Naive thymus-derived CD8-positive, alpha-beta T cell (primary cell): ENCODE measurements around the gene NELFCD. TPM values are rescaled to one million over a fixed set of nuclear protein-coding genes. Genes with fewer than 3 reads are reported as not detected.
A peak's percentile ranks its signal among the peaks of the same experiment; 100 is the strongest.

Experiments
- ATAC-seq, 2 donors: fragments of 150-1000 bp; cut with Tn5 transposase in 1 of 2; sonication (Bioruptor Pico), chemical (Tn5 transposase) in 1 of 2; 1 replicate in 1 of 2; 2 replicates in 1 of 2; pipeline ENCODE4 v1.10.0; 2021; ENCODE audit warnings: mild to moderate bottlenecking in 2 of 2, moderate library complexity in 2 of 2
- POLR2A ChIA-PET: fragments of 350-600 bp; sonication (Branson Sonifier 250); formaldehyde crosslinking; loops from one replicate; lab custom pipeline; 2021; ENCODE audit warnings: antibody characterized with exemption; lab: Charles Lee
- DNase-seq, 10 donors: peaks; one replicate each; pipeline versions ENCODE4 v3.0.0 to v3.0.0-alpha.2; 2020 to 2022
- H3K27ac Mint-ChIP-seq, 10 donors: one replicate each; pipeline ENCODE4 v1.8.0; 2020 to 2022; ENCODE audit warnings: mild to moderate bottlenecking in 10 of 10, mixed read lengths in 10 of 10, moderate library complexity in 4 of 10, inconsistent platforms in 1 of 10
- H3K27me3 Mint-ChIP-seq, 5 donors: one replicate each; pipeline ENCODE4 v1.8.0; 2021 to 2022; ENCODE audit warnings: mixed read lengths in 5 of 5
- H3K36me3 Mint-ChIP-seq, 3 donors: one replicate each; pipeline ENCODE4 v1.8.0; 2020 to 2022; ENCODE audit warnings: mixed read lengths in 3 of 3, mild to moderate bottlenecking in 2 of 3, inconsistent platforms in 1 of 3
- H3K4me1 Mint-ChIP-seq, 4 donors: one replicate each; pipeline ENCODE4 v1.8.0; 2021 to 2022; ENCODE audit warnings: mixed read lengths in 4 of 4
- H3K4me3 Mint-ChIP-seq, 10 donors: one replicate each; pipeline ENCODE4 v1.8.0; 2020 to 2022; ENCODE audit warnings: mild to moderate bottlenecking in 10 of 10, mixed read lengths in 10 of 10, moderate library complexity in 6 of 10, inconsistent platforms in 1 of 10
- H3K9me3 Mint-ChIP-seq, 9 donors: one replicate each; pipeline ENCODE4 v1.8.0; 2020 to 2022; ENCODE audit warnings: mixed read lengths in 9 of 9, mild to moderate bottlenecking in 3 of 9, inconsistent platforms in 1 of 9, moderate library complexity in 1 of 9
- polyA plus RNA-seq, 3 donors: library from polyadenylated mRNA; unstranded; fragments of 300-500 nt; fragmentation: Illumina TruSeq; gene quantifications; one replicate each; pipeline ENCODE4 v1.2.3, GENCODE V29; 2021
- total RNA-seq, 8 experiments: library from RNA in 2 of 8; stranded (reverse) in 2 of 8; gene quantifications; one replicate each; pipeline ENCODE4 v1.2.3 and lab custom pipeline; 2021 to 2026

Gene NELFCD
- total and polyA plus RNA-seq, 5 experiments from 2014 or later, result 63.6 to 101 (median 76.5) TPM

DNA sequence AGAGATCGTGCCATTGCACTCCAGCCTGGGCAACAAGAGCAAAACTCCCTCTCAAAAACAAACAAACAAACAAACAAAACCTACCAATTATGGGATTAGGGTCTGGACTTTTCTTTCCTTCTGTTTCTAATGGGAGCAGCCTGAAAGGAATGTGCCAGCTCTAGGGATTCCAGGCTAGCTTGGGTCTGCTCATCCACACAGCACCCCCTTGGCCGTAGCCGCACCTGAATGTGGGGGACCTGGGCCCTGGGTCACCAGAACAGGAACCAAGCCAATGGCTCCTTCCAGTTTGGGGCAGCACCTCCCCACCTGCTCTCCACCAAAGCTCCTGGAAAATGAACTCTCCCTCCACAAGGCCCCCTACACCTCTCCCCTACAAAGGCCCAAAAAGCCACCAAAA is 19.3 kb downstream of the NELFCD start:
- peak overlapping the region in 1 of 10 donors; percentile 52 for H3K27ac Mint-ChIP-seq
- POLR2A ChIA-PET, result no interaction called here

DNA sequence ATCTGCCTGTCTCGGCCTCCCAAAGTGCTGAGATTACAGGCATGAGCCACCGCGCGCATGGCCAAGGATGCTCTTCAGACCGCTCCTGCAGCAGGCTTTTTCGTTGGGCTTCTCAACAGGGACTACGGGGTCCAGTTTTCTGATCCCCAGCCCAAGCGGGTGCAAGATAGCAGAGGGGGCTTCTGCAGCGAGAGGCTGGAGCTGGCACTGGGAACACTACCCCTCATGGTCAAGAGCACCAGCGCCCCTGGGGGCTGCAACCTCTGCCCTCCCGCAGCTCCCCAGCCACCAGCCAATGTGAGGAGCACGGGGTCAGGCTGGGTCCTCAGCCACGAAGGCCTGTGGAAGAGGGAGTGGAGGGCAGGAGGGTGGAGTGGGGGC is 20.0 kb downstream of the NELFCD start:
- ATAC-seq, result no peak
- POLR2A ChIA-PET, result no interaction called here

More for the DNA sequence above, 19.3 kb downstream of the NELFCD start:
- DNase-seq, result no peak
- Mint-ChIP-seq H3K9me3 (no peaks in the 10 kb centered on the region), H3K36me3 (peaks cover 0 to 27% (median 12%) of the 10 kb centered on the region in 3 donors), H3K4me3 (no peak overlapping the region), H3K27me3 (no peaks in the 10 kb centered on the region), H3K4me1 (peaks cover 28 to 33% (median 29%) of the 10 kb centered on the region in 4 donors)
- no peak for ATAC-seq

DNA sequence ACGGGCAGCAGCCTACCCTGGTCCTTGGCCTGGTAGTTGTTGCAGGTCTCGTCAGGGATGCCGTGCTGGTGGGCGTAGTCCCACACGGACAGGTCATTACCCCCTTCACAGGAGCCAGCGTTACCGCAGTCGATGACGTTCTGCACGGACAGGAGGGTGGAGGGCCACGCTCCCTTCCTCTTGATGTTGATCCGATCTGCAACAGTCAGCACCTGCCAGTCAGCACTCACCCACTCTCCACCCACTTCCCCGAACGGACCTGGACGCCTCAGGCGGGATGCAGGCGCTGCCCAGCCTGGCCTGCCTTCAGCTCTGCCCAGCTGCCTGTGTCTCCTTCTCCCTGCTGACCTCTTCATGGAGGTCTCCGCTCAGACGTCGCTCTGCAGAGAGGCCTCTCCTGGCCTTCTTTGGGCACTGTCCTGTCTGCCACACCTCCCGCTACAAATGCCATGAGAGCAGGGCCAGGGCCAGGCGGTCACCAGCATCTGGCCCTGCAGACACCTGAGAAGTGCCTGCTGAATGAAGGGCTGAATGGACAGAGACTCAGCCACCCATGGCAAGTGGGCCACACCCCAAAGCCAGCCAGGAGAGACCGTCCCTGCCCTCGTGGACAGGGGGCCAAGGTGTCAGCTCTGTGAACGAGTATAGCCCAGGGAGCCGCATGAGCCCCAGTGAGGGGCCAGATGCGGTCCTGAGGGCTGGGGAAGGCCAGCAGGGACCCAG is 20.6 kb downstream of the NELFCD start:
- ATAC-seq, result no peak
- POLR2A ChIA-PET, result no interaction called here
- Mint-ChIP-seq H3K36me3 (peaks cover 0 to 14% (median 6%) of the 10 kb centered on the region in 3 donors), H3K27ac (peak overlapping the region in 3 of 10 donors; percentile 32 to 46 (median 36)), H3K4me3 (no peak overlapping the region), H3K4me1 (peaks cover 33 to 39% (median 37%) of the 10 kb centered on the region in 4 donors), H3K27me3 (no peaks in the 10 kb centered on the region), H3K9me3 (no peaks in the 10 kb centered on the region)
- DNase-seq, result no peak

More for the DNA sequence above, 20.0 kb downstream of the NELFCD start:
- H3K4me1 Mint-ChIP-seq, result peaks cover 31 to 37% (median 35%) of the 10 kb centered on the region in 4 donors
- no peaks in the 10 kb centered on the region for H3K27me3 Mint-ChIP-seq
- H3K9me3 Mint-ChIP-seq, result no peaks in the 10 kb centered on the region
- no peak overlapping the region for H3K4me3 Mint-ChIP-seq
- no peak for DNase-seq
- H3K27ac Mint-ChIP-seq, result no peak overlapping the region
- H3K36me3 Mint-ChIP-seq, result peaks cover 0 to 20% (median 8%) of the 10 kb centered on the region in 3 donors

DNA sequence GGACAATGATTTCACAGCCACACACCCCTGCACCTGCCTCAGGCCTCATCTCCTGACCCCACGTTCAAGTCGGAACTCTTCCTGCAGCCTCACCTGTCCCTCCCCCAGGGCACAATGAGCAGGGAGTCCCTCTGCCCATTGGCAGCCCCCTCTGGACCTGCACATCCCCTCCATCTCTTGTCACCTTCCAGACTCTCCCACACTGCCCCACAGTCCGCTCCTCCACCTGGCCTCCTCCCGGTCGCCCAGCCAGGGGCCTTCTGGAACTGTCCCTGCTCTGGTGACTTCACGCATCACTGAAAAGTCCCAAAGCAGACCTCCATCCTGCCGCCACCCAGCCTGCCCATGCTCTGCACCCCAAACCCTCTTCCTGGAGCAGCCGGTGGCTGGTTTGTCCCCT is 21.3 kb downstream of the NELFCD start:
- no peaks in the 10 kb centered on the region for H3K27me3 Mint-ChIP-seq
- ATAC-seq (no peak), DNase-seq (no peak)
- POLR2A ChIA-PET, result interaction anchor here (0.6 kb wide), 1 partner anchor 1521 kb away, joined by 3 read pairs; no protein-coding TSS in a partner anchor
- peak overlapping the region in 7 of 10 donors; percentile 43 to 80 (median 56) for H3K27ac Mint-ChIP-seq
- H3K9me3 Mint-ChIP-seq, result no peaks in the 10 kb centered on the region
- H3K4me3 Mint-ChIP-seq, result no peak overlapping the region
- peaks cover 0 to 7% (median 1%) of the 10 kb centered on the region in 3 donors for H3K36me3 Mint-ChIP-seq
- peaks cover 33 to 40% (median 37%) of the 10 kb centered on the region in 4 donors for H3K4me1 Mint-ChIP-seq

DNA sequence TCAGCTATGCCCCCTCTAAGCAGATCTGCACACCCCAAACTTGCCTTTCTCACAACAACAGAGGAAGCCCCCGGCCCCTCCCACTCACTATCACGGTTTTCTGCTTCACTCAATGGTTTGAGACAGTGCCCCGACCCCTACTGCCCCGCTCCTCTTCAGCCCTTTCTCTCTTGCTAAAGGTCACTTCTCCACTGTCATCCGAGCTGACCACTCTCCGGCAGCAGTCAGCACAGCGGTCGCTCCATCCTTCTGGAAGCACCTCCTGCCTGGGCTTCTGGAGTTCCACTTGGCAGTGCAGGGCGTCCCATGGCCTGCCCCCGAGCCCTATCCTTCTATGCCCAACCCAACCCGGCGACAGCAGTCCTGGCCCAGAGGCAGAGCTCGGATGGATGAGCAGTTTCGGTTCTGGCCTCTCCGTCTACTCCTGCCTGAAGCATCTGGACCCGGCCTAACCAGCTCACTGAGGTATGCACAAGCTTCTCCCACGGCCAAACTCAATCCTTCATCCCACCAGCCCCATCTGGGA is 21.9 kb downstream of the NELFCD start:
- DNase-seq (no peak), ATAC-seq (no peak)
- POLR2A ChIA-PET, result interaction anchor here (0.5 to 0.6 kb wide), 2 partner anchors 8 to 1521 kb away, joined by 3 read pairs; no protein-coding TSS in a partner anchor
- Mint-ChIP-seq H3K4me3 (peak overlapping the region in 3 of 10 donors; percentile 19 to 81 (median 41)), H3K4me1 (peaks cover 35 to 45% (median 37%) of the 10 kb centered on the region in 4 donors), H3K9me3 (no peaks in the 10 kb centered on the region), H3K27ac (peak overlapping the region in 7 of 10 donors; percentile 9 to 91 (median 60)), H3K27me3 (no peaks in the 10 kb centered on the region), H3K36me3 (peaks cover 0 to 2% (median 0%) of the 10 kb centered on the region in 3 donors)

DNA sequence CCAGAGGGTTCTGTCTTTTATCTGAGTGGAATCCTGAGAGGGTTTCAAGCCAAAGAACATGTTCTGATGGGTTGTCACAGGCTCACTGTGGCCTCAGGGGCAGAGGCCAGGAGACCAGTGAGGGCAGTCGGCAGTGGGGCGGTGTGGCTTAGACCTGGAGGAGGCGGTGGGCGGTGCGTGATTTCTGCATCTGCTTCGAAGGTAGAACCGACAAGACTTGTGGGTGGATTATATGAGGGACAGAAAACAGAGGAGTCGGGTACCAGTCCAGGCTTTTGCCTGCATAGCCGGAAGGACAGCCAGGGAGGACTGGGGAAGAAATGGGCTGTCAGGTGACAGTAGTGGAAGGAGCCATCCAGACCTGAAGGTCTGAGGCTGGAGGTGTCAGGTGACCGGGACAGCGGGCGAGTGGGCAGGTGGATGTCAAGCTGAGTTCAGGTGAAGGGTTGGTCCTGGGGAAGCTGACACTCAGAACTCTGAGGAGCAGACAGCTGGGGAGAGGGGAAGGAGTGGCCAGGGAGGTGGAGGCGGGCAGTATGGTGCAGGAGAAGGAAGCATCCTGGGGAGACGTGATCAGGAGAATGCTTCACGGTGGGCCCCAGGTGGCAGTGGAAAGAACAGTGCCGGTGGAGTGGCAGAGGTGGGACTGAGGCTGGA is 22.9 kb downstream of the NELFCD start:
- H3K36me3 Mint-ChIP-seq, result peaks cover 0 to 2% (median 0%) of the 10 kb centered on the region in 3 donors
- POLR2A ChIA-PET, result interaction anchor here (0.6 to 2.7 kb wide), 2 partner anchors 28 to 130 kb away, joined by 3 to 20 read pairs; partner anchors contain the start of gene ATP5F1E
- no peaks in the 10 kb centered on the region for H3K9me3 Mint-ChIP-seq
- H3K27me3 Mint-ChIP-seq, result no peaks in the 10 kb centered on the region
- H3K4me3 Mint-ChIP-seq, result peak overlapping the region in 9 of 10 donors; percentile 20 to 93 (median 81)
- DNase-seq, result no peak
- H3K4me1 Mint-ChIP-seq, result peaks cover 35 to 45% (median 39%) of the 10 kb centered on the region in 4 donors
- ATAC-seq, result no peak
- H3K27ac Mint-ChIP-seq, result peak overlapping the region in 9 of 10 donors; percentile 55 to 93 (median 71)

DNA sequence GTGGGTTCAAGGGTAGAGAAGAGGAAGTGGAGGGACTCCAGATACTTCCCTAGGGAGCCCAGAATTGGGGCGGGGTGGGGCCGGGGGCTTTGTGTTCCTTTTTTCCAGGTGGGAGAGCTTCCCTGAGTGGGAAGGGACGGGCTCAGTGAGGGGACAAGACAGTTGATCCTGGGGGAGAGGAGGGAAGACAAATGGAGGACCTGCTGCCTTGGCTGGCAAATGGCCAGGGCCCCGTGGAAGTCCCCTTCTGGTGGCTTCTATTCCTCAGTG is 23.4 kb downstream of the NELFCD start:
- H3K27me3 Mint-ChIP-seq, result no peaks in the 10 kb centered on the region
- POLR2A ChIA-PET, result interaction anchor here (0.5 to 2.7 kb wide), 3 partner anchors 23 to 502 kb away, joined by 3 to 20 read pairs (median 6); partner anchors contain the start of gene ATP5F1E
- DNase-seq, result peak in 9 of 10 donors; percentile 38 to 80 (median 60)
- H3K36me3 Mint-ChIP-seq, result peaks cover 0 to 2% (median 0%) of the 10 kb centered on the region in 3 donors
- H3K4me1 Mint-ChIP-seq, result peaks cover 35 to 45% (median 39%) of the 10 kb centered on the region in 4 donors
- H3K9me3 Mint-ChIP-seq, result no peaks in the 10 kb centered on the region
- peak overlapping the region; percentile 67 to 93 (median 84) for H3K4me3 Mint-ChIP-seq
- H3K27ac Mint-ChIP-seq, result peak overlapping the region; percentile 61 to 93 (median 88)
- ATAC-seq, result no peak

DNA sequence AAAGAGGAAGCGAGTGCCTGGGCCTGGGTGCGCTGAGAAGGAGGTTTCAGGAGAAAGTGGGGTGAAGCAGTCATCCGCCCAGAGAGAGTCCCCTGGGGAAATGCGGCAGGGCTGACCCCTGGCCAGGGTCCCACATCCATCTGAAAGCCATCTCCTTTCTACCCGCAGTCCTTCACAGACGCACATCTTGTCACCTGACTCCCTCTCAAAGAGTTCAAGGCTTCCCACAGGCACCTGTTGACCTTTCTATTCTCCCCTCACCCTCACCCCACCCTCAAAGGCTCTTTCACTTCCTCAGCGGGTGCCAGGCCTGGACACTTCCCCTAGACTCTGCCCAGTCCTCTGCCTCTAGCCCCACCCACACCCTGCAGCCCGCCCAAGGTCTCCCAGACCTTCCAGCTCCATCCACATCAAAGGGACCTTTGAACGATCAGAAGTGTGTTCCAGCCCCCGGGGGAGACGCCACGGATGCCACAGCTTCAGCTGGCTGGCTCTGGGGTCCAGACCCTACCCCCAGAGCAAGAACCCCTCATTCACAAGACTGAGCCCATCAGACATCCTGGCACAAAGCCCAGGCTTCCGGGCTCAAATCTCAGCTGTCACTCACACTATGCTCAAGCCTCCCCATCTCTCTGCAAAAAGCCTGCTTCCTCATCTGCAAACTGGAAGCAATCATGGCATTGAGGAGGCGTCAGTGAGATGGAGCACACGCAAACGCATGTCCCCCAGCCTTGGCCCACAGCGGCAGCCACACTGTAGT is 23.9 kb downstream of the NELFCD start:
- ATAC-seq (peak; percentile 63 to 66), DNase-seq (peak in 9 of 10 donors; percentile 33 to 76 (median 58))
- Mint-ChIP-seq H3K27me3 (no peaks in the 10 kb centered on the region), H3K36me3 (peaks cover 0 to 2% (median 0%) of the 10 kb centered on the region in 3 donors), H3K4me1 (peaks cover 35 to 45% (median 39%) of the 10 kb centered on the region in 4 donors), H3K4me3 (peak overlapping the region; percentile 67 to 93 (median 84)), H3K27ac (peak overlapping the region; percentile 53 to 93 (median 88)), H3K9me3 (no peaks in the 10 kb centered on the region)
- POLR2A ChIA-PET, result interaction anchor here (0.5 to 2.7 kb wide), 4 partner anchors 9 to 502 kb away, joined by 3 to 20 read pairs (median 4); partner anchors contain the start of gene ATP5F1E

DNA sequence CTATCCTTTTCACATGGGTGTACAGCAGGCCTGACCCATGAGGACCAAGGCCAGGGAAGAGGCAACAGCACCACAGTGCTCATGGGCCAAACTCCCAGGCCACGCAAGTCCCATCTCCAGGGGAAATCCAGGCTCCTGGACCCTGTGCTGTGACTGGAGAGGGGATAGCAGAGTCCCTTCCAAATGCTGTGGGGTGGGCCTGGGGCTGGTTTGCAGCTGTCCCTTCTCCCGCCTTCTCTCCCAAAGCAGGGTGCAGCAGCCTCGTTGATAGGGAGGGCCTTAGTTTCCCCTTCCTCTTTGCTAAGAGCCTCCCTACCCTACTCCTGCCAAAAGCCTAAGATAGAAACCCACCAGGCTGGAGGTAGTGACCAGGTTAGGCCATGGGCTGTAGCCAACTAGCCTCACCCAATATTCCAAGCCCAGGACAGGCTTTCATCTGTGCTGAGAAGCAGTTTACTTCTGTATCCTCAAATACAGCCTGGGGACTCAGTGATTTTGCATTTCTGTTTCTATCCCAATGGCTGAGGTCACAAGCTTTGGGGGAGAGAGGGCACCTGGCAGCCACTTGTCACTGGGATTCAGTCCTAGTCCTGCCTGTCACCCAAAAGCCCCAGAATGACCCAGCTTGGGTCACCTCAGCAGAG is 24.6 kb downstream of the NELFCD start:
- peaks cover 0 to 2% (median 0%) of the 10 kb centered on the region in 3 donors for H3K36me3 Mint-ChIP-seq
- H3K4me1 Mint-ChIP-seq, result peaks cover 35 to 45% (median 40%) of the 10 kb centered on the region in 4 donors
- H3K4me3 Mint-ChIP-seq, result peak overlapping the region; percentile 67 to 93 (median 84)
- DNase-seq, result no peak
- POLR2A ChIA-PET, result interaction anchor here (0.6 to 2.7 kb wide), 6 partner anchors 8 to 763 kb away, joined by 3 to 20 read pairs (median 3); partner anchors contain the start of gene ATP5F1E
- no peaks in the 10 kb centered on the region for H3K27me3 Mint-ChIP-seq
- peak overlapping the region in 9 of 10 donors; percentile 29 to 93 (median 85) for H3K27ac Mint-ChIP-seq
- no peaks in the 10 kb centered on the region for H3K9me3 Mint-ChIP-seq
- no peak for ATAC-seq

DNA sequence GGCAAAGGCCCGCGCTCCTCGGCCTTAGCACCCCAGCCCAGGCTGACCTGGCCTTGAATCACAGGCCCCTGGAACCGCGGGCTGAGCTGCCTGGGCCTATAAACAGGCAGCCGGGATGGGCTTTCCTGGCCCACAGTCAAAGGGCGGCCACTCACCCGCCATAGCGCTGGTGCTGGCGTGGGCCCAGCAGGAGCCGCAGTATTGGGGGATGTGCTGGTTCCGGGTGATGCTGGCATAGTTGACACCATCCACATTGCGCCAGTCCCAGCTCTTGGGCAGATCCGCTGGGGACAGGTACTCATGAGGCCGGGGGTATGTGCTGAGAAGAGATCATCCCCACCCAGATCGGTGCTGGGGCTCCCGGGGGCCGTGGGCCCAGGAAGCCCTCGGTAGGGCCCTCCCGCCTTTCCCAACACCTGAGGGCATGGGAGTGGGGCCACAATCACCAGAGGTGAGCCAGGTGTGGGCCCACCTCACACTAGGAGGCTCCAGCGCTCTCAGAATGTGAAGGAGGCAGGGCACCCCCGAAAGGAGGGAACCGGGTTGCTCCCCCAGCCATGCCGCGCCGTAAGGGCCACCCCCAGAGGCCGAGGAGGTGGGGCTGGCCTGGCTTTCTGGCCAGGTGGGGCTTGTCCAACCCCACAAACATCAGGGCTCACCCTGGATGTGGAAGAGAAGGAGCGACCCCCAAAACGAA is 25.3 kb downstream of the NELFCD start:
- ATAC-seq (peak; percentile 7 to 12), DNase-seq (no peak)
- Mint-ChIP-seq H3K4me1 (peaks cover 35 to 47% (median 41%) of the 10 kb centered on the region in 4 donors), H3K36me3 (peaks cover 0 to 2% (median 0%) of the 10 kb centered on the region in 3 donors), H3K9me3 (no peaks in the 10 kb centered on the region), H3K27me3 (no peaks in the 10 kb centered on the region), H3K27ac (peak overlapping the region in 4 of 10 donors; percentile 59 to 93 (median 86)), H3K4me3 (peak overlapping the region; percentile 66 to 93 (median 84))
- POLR2A ChIA-PET, result interaction anchor here (0.6 to 2.7 kb wide), 4 partner anchors 26 to 764 kb away, joined by 3 to 20 read pairs (median 4); partner anchors contain the start of gene ATP5F1E
